Mesothelial cell of epicardium (in vitro differentiated cells): ENCODE measurements around the gene ZNF189. TPM values are rescaled to one million over a fixed set of nuclear protein-coding genes. Genes with fewer than 3 reads are reported as not detected.

Experiments used
- DNase-seq, 2 experiments: peaks; one replicate each; pipeline ENCODE4 v3.0.0; 2021; ENCODE audit warnings: low spot score in 2 of 2; ENCODE audit not compliant: unreplicated experiment in 2 of 2
- H3K27ac Mint-ChIP-seq: 2 replicates; pipeline ENCODE4 v1.8.0; 2021; ENCODE audit warnings: mixed read lengths
- H3K27me3 Mint-ChIP-seq: 2 replicates; pipeline ENCODE4 v1.8.0; 2021; ENCODE audit warnings: low read depth, mixed read lengths
- H3K36me3 Mint-ChIP-seq: 2 replicates; pipeline ENCODE4 v1.8.0; 2021; ENCODE audit warnings: mixed read lengths
- H3K4me1 Mint-ChIP-seq: 2 replicates; pipeline ENCODE4 v1.8.0; 2021; ENCODE audit warnings: mixed read lengths
- H3K4me3 Mint-ChIP-seq: 2 replicates; pipeline ENCODE4 v1.8.0; 2021; ENCODE audit warnings: mild to moderate bottlenecking, moderate library complexity, mixed read lengths
- H3K9me3 Mint-ChIP-seq: 2 replicates; pipeline ENCODE4 v1.8.0; 2021; ENCODE audit warnings: mixed read lengths
- CTCF ChIP-seq: fragments of 200-600 bp; sonication (generic); IDR thresholded peaks from one replicate; pipeline ENCODE4 v1.5.0; 2021; ENCODE audit warnings: antibody characterized with exemption; ENCODE audit not compliant: unreplicated experiment
- total RNA-seq: library from RNA; stranded (reverse); gene quantifications from 3 replicates; pipeline ENCODE4 v1.2.1, GENCODE V29; 2021

The ZNF189 gene
- total RNA-seq, 1 donor from 2014 or later = 32.1 TPM

- Mint-ChIP-seq H3K9me3 (no peaks in the 10 kb centered on the region), H3K4me1 (peaks cover 4% of the 10 kb centered on the region), H3K27me3 (no peaks in the 10 kb centered on the region), H3K27ac (no peak overlapping the region), H3K36me3 (no peaks in the 10 kb centered on the region), H3K4me3 (no peak overlapping the region)
- DNase-seq = no peak
- TF ChIP-seq CTCF = no peak
Measured at GRCh38 chr9:101365181-101365580, 33.5 kb upstream of the ZNF189 start.

GRCh38 chr9:101366038-101366756 lies 32.5 kb upstream of the ZNF189 start:
- no peak for DNase-seq
- no peak overlapping the region for H3K4me3 Mint-ChIP-seq
- H3K9me3 Mint-ChIP-seq = peaks cover 1% of the 10 kb centered on the region
- no peaks in the 10 kb centered on the region for H3K36me3 Mint-ChIP-seq
- H3K4me1 Mint-ChIP-seq = peaks cover 4% of the 10 kb centered on the region
- no peaks in the 10 kb centered on the region for H3K27me3 Mint-ChIP-seq
- TF ChIP-seq CTCF = no peak
- H3K27ac Mint-ChIP-seq = no peak overlapping the region

- no peak overlapping the region for H3K4me3 Mint-ChIP-seq
- no peaks in the 10 kb centered on the region for H3K27me3 Mint-ChIP-seq
- peaks cover 8% of the 10 kb centered on the region for H3K9me3 Mint-ChIP-seq
- TF ChIP-seq CTCF = no peak
- peaks cover 4% of the 10 kb centered on the region for H3K4me1 Mint-ChIP-seq
- no peak overlapping the region for H3K27ac Mint-ChIP-seq
- no peaks in the 10 kb centered on the region for H3K36me3 Mint-ChIP-seq
- DNase-seq = no peak
Measured at GRCh38 chr9:101367323-101367722, 31.3 kb upstream of the ZNF189 start.

GRCh38 chr9:101369286-101369685 lies 29.4 kb upstream of the ZNF189 start:
- TF ChIP-seq CTCF = no peak
- DNase-seq = no peak
- H3K4me3 Mint-ChIP-seq = no peak overlapping the region
- peaks cover 8% of the 10 kb centered on the region for H3K9me3 Mint-ChIP-seq
- no peaks in the 10 kb centered on the region for H3K27me3 Mint-ChIP-seq
- no peaks in the 10 kb centered on the region for H3K36me3 Mint-ChIP-seq
- peaks cover 4% of the 10 kb centered on the region for H3K4me1 Mint-ChIP-seq
- H3K27ac Mint-ChIP-seq = no peak overlapping the region

- Mint-ChIP-seq H3K4me1 (peaks cover 4% of the 10 kb centered on the region), H3K36me3 (no peaks in the 10 kb centered on the region), H3K9me3 (peaks cover 8% of the 10 kb centered on the region), H3K27me3 (no peaks in the 10 kb centered on the region), H3K27ac (no peak overlapping the region), H3K4me3 (no peak overlapping the region)
- TF ChIP-seq CTCF = no peak
- no peak for DNase-seq
Measured at GRCh38 chr9:101369884-101370531, 28.6 kb upstream of the ZNF189 start.
